Measurements from ENCODE around the gene RFK. TPM values are rescaled to one million over a fixed set of nuclear protein-coding genes. Genes with fewer than 3 reads are reported as not detected.

RFK gene
- total RNA-seq, 1 experiment from 2014 or later = 12.0 TPM

- peaks cover 1% of the 10 kb centered on the region; the same call in 1 of the 2 replicates for H3K27me3 Mint-ChIP-seq (ENCODE audit: low read depth)
These were observed 2.4 kb upstream of the RFK start for GRCh38 chr9:76396597-76396996.

More at GRCh38 chr9:76396597-76396996, 2.4 kb upstream of the RFK start:
- Mint-ChIP-seq H3K4me3 (no peak overlapping the region), H3K36me3 (ENCODE audit: insufficient read depth in 1 of 3, low read depth in 3 of 3) (peaks cover 7 to 15% (median 10%) of the 10 kb centered on the region in 3 experiments), H3K9me3 (no peaks in the 10 kb centered on the region; a peak in 2 of 5 replicates), H3K27ac (no peak overlapping the region), H3K4me1 (peaks cover 3 to 7% of the 10 kb centered on the region in 2 experiments; a peak in 3 of 4 replicates)
- Histone ChIP-seq H3K9ac (ENCODE audit: extremely low read depth, insufficient read length, low read length) (no peak overlapping the region), H3K9me3 (ENCODE audit: control insufficient read depth, low read depth, low read length) (no peaks in the 10 kb centered on the region), H3K27ac (ENCODE audit: insufficient read length, low read depth, low read length) (no peak overlapping the region), H3K79me2 (ENCODE audit: insufficient read depth, low read length) (no peaks in the 10 kb centered on the region), H3K14ac (ENCODE audit: insufficient read depth, low read length) (no peak overlapping the region), H3K23ac (ENCODE audit: insufficient read length, low read depth, low read length) (no peak overlapping the region), H2AK5ac (ENCODE audit: insufficient read length, low read length) (no peak overlapping the region), H2BK5ac (ENCODE audit: insufficient read length, low read length) (no peak overlapping the region), H3T11ph (ENCODE audit: low read length) (no peak overlapping the region), H2BK15ac (ENCODE audit: low read depth, low read length) (no peak overlapping the region), H3K4me2 (ENCODE audit: insufficient read depth, insufficient read length, low read length) (no peak overlapping the region), H3K56ac (ENCODE audit: insufficient read length, low read depth, low read length) (no peak overlapping the region), H2AFZ (ENCODE audit: low read length) (no peak overlapping the region), H3K4ac (ENCODE audit: low read depth, low read length) (no peak overlapping the region), H3K4me1 (ENCODE audit: insufficient read depth, low read length) (no peaks in the 10 kb centered on the region), H2BK20ac (ENCODE audit: low read depth, low read length, poor library complexity, severe bottlenecking) (no peak overlapping the region), H3K18ac (ENCODE audit: insufficient read length, low read depth, low read length) (no peak overlapping the region), H4K91ac (ENCODE audit: insufficient read length, low read depth, low read length) (no peak overlapping the region), H3K27me3 (ENCODE audit: insufficient read depth, low read length) (no peaks in the 10 kb centered on the region), H3K23me2 (ENCODE audit: insufficient read length, low read depth, low read length, poor library complexity, severe bottlenecking) (no peaks in the 10 kb centered on the region), H4K8ac (replicated peaks; ENCODE audit: insufficient read length, low read depth, low read length) (no peak overlapping the region), H4K5ac (ENCODE audit: insufficient read length, low read depth, low read length) (no peak overlapping the region), H4K20me1 (ENCODE audit: control insufficient read depth, insufficient read depth, insufficient read length) (no peaks in the 10 kb centered on the region), H2BK120ac (ENCODE audit: low read depth, low read length, poor library complexity, severe bottlenecking) (no peak overlapping the region), H3K79me1 (ENCODE audit: insufficient read depth, low read depth, low read length, poor library complexity, severe bottlenecking) (no peaks in the 10 kb centered on the region), H2BK12ac (ENCODE audit: insufficient read length, low read depth, low read length) (no peak overlapping the region)
- no peak for DNase-seq
- no CpG with 5 or more reads among the region's 13 CpGs for WGBS (ENCODE audit: extremely low coverage, insufficient read length, low lambda C conversion rate)
- no peak for TF ChIP-seq CTCF (conservative IDR thresholded peaks at IDR 0.05)
